GM23338 (cell line): ENCODE measurements around the gene ABCA4. TPM values are rescaled to one million over a fixed set of nuclear protein-coding genes. Genes with fewer than 3 reads are reported as not detected.

Experiments used
- ATAC-seq: fragments of 200-7000 bp; cut with Tn5 transposase; 3 replicates; pipeline ENCODE4 v1.9.1; 2020
- DNase-seq: peaks from one replicate; pipeline ENCODE4 v3.0.0-alpha.2; 2015; ENCODE audit warnings: low spot score
- H2AFZ ChIP-seq: fragments of 200-600 bp; sonication (generic); 2 replicates; pipeline ENCODE4 v1.8.0; 2016; ENCODE audit warnings: antibody characterized with exemption, mild to moderate bottlenecking, moderate library complexity
- H3F3A ChIP-seq: fragments of 200-600 bp; sonication (generic); replicated peaks from 2 replicates; pipeline ENCODE4 v1.8.0; 2017; ENCODE audit warnings: antibody characterized with exemption, mixed run types, low read depth
- H3K27ac ChIP-seq: fragments of 200-600 bp; sonication (generic); 2 replicates; pipeline ENCODE4 v1.6.1; 2016; ENCODE audit warnings: low read depth
- H3K27me3 ChIP-seq: fragments of 200-600 bp; sonication (generic); 2 replicates; pipeline ENCODE4 v1.8.0; 2016; ENCODE audit warnings: mild to moderate bottlenecking, mixed run types, moderate library complexity; ENCODE audit not compliant: insufficient read depth
- H3K36me3 ChIP-seq: fragments of 200-600 bp; sonication (generic); 2 replicates; pipeline ENCODE4 v1.8.0; 2016; ENCODE audit warnings: mild to moderate bottlenecking; ENCODE audit not compliant: insufficient read depth
- H3K4me1 ChIP-seq: fragments of 200-600 bp; sonication (generic); 2 replicates; pipeline ENCODE4 v1.8.0; 2016; ENCODE audit warnings: mild to moderate bottlenecking, moderate library complexity; ENCODE audit not compliant: insufficient read depth
- H3K4me2 ChIP-seq: fragments of 200-600 bp; sonication (generic); 2 replicates; pipeline ENCODE4 v1.7.1; 2017; ENCODE audit warnings: mixed run types
- H3K4me3 ChIP-seq: fragments of 200-600 bp; sonication (generic); 2 replicates; pipeline ENCODE4 v1.6.1; 2016; ENCODE audit warnings: mixed run types
- H3K79me2 ChIP-seq: fragments of 200-600 bp; sonication (generic); replicated peaks from 2 replicates; pipeline ENCODE4 v1.8.0; 2017; ENCODE audit warnings: mild to moderate bottlenecking; ENCODE audit not compliant: insufficient read depth
- H3K9me2 ChIP-seq: fragments of 200-600 bp; sonication (generic); 2 replicates; pipeline ENCODE4 v1.8.0; 2017; ENCODE audit not compliant: insufficient read depth
- H4K20me1 ChIP-seq: fragments of 200-600 bp; sonication (generic); replicated peaks from 2 replicates; pipeline ENCODE4 v1.8.0; 2017; ENCODE audit warnings: mild to moderate bottlenecking; ENCODE audit not compliant: insufficient read depth
- H3K27ac Mint-ChIP-seq: 2 replicates; pipeline ENCODE4 v1.8.0; 2020; ENCODE audit warnings: inconsistent platforms, mild to moderate bottlenecking, moderate library complexity, mixed read lengths
- H3K27me3 Mint-ChIP-seq: 3 replicates; pipeline ENCODE4 v1.8.0; 2022; ENCODE audit warnings: low read depth, mild to moderate bottlenecking, moderate library complexity, mixed read lengths, inconsistent platforms; ENCODE audit not compliant: insufficient read depth, poor library complexity
- H3K36me3 Mint-ChIP-seq: 3 replicates; pipeline ENCODE4 v1.8.0; 2021; ENCODE audit warnings: low read depth, mild to moderate bottlenecking, inconsistent platforms, moderate library complexity, mixed read lengths
- H3K4me1 Mint-ChIP-seq: 3 replicates; pipeline ENCODE4 v1.8.0; 2020; ENCODE audit warnings: mild to moderate bottlenecking, inconsistent platforms, mixed read lengths
- H3K4me3 Mint-ChIP-seq: 3 replicates; pipeline ENCODE4 v1.8.0; 2021; ENCODE audit warnings: moderate library complexity, mild to moderate bottlenecking, inconsistent platforms, mixed read lengths
- H3K9me3 Mint-ChIP-seq: 3 replicates; pipeline ENCODE4 v1.8.0; 2020; ENCODE audit warnings: moderate library complexity, mild to moderate bottlenecking, inconsistent platforms, mixed read lengths
- CREB1 ChIP-seq: fragments of 250-450 bp; sonication (Bioruptor Pico); IDR thresholded peaks from 2 replicates; pipeline ENCODE4 v1.5.0; 2020; ENCODE audit warnings: low read depth, mild to moderate bottlenecking, moderate library complexity
- EZH2 ChIP-seq: fragments of 200-600 bp; sonication (generic); IDR thresholded peaks from one replicate; pipeline ENCODE4 v1.8.0; 2017; ENCODE audit warnings: antibody characterized with exemption, mild to moderate bottlenecking, low read depth; ENCODE audit not compliant: unreplicated experiment
- EZH2phosphoT487 ChIP-seq: fragments of 200-600 bp; sonication (generic); IDR thresholded peaks from one replicate; pipeline ENCODE4 v1.8.1; 2018; ENCODE audit warnings: antibody characterized with exemption; ENCODE audit not compliant: unreplicated experiment
- JUNB ChIP-seq: IDR thresholded peaks from one replicate; pipeline ENCODE4 v1.6.1; 2016; ENCODE audit warnings: antibody characterized with exemption; ENCODE audit not compliant: unreplicated experiment
- POLR2AphosphoS5 ChIP-seq: IDR thresholded peaks from 2 replicates; pipeline ENCODE4 v1.6.1; 2016; ENCODE audit warnings: antibody characterized with exemption, low read depth
- STAT1 ChIP-seq: IDR thresholded peaks from one replicate; pipeline ENCODE4 v1.6.1; 2016; ENCODE audit warnings: antibody characterized with exemption; ENCODE audit not compliant: unreplicated experiment
- ZNF114 ChIP-seq: fragments of 250-450 bp; sonication (Bioruptor Pico); IDR thresholded peaks from 2 replicates; pipeline ENCODE4 v1.5.0; 2020; ENCODE audit warnings: mild to moderate bottlenecking, moderate library complexity
- ZNF331 ChIP-seq: fragments of 250-450 bp; sonication (Bioruptor Pico); IDR thresholded peaks from 2 replicates; pipeline ENCODE4 v1.5.0; 2020; ENCODE audit warnings: low read depth, mild to moderate bottlenecking, moderate library complexity
- polyA plus RNA-seq: library from polyadenylated mRNA; unstranded; fragments of >200 nt; fragmentation: Nextera tagmentation; extraction: Ambion mirVana; gene quantifications from 2 replicates; pipeline ENCODE4 v1.2.1, GENCODE V29; 2016
- total RNA-seq: library from RNA; depleted of rRNA; stranded (reverse); fragments of >200 nt; shearing (Covaris generic); gene quantifications from 2 replicates; pipeline ENCODE4 v1.2.3, GENCODE V29; 2014
- TF ChIP-seq, protein P1 (sequence below): IDR thresholded peaks from one replicate; pipeline ENCODE4 v1.6.1; 2018; ENCODE audit warnings: antibody characterized with exemption; ENCODE audit not compliant: unreplicated experiment
- TF ChIP-seq, protein P2 (sequence below): fragments of 250-450 bp; sonication (Bioruptor Pico); IDR thresholded peaks from 2 replicates; pipeline ENCODE4 v1.5.0; 2020; ENCODE audit warnings: mild to moderate bottlenecking, moderate library complexity
- TF ChIP-seq, protein P3 (sequence below): IDR thresholded peaks from 2 replicates; pipeline ENCODE4 v1.6.1; 2016; ENCODE audit warnings: antibody characterized with exemption
- TF ChIP-seq, protein P4 (sequence below), 2 experiments: fragments of 200-600 bp in 1 of 2; sonication (generic) in 1 of 2; conservative IDR thresholded peaks; 2 replicates each; pipeline versions ENCODE4 v1.5.1 to v1.6.1; 2016 to 2017; ENCODE audit warnings: antibody characterized with exemption in 2 of 2, low read depth in 2 of 2, mild to moderate bottlenecking in 2 of 2, moderate library complexity in 1 of 2

Gene ABCA4
- total and polyA plus RNA-seq, 2 experiments from 2014 or later = not detected

DNA sequence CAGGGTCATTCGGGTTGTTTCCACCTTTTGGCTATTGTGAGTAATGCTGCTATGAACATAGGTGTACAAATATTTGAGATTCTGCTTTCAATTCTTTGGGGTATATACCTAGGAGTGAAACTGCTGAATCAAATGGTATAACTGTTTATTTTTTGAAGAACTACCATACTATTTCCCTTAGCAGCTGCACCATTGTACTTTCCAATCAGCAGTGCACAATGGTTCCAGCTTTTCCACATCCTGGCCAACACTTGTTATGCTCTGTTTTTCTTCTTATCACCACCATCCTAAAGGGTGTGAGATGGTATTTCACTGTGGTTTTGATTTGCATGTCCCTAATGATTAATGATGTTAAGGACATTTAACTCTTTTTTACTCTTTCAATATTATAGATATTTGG, 3.6 kb upstream of the ABCA4 start (continued):
- TF ChIP-seq ZNF331 = no peak
- TF ChIP-seq JUNB = no peak
- no peak for TF ChIP-seq EZH2phosphoT487
- no peak for TF ChIP-seq CREB1
- no peak for TF ChIP-seq STAT1
- TF ChIP-seq EZH2 = no peak

DNA sequence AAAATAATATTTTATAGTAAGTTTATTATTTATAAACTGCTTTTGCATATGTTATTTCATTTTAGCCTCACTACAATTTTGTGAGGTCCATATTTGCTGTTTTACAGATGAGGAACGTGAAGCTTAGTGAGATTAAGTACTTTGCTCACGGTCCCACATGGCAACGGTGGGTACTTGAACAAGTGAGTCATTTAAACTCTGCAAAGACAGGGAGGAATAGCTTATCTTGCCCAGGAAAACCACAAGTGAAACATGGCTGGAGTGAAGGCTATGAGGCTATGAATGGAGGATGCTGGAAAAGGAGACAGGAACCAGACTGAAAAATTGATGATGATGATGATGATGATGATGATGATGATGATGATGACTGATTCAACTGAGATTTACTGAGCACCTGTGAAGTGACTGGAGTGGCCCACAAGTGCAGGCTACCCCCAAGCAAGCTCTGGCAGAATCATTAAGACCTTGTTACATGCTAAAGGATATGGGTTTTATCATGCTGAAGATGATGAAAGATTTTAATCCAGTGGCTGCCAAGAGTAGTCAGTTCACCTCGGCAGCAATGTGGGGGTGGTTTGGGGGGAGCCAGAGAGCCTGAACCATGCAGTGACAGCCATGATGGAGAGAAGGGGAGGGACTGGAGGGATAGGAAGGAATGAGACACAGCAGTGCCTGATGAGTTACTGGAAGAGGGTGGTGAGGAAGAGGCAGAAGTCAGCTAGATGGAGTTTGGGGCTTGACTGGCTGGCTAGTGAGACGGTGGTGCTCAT, 1.4 kb upstream of the ABCA4 start:
- H4K20me1 ChIP-seq = no peaks in the 10 kb centered on the region
- H3K36me3 ChIP-seq = no peaks in the 10 kb centered on the region
- no peaks in the 10 kb centered on the region for H3K27me3 ChIP-seq
- H3K79me2 ChIP-seq = no peaks in the 10 kb centered on the region
- peaks cover 10% of the 10 kb centered on the region for H3K4me1 ChIP-seq
- Mint-ChIP-seq H3K4me3 (no peak overlapping the region), H3K9me3 (no peaks in the 10 kb centered on the region), H3K36me3 (no peaks in the 10 kb centered on the region), H3K27me3 (peaks cover 9% of the 10 kb centered on the region), H3K27ac (no peak overlapping the region), H3K4me1 (peaks cover 45% of the 10 kb centered on the region)
- no peaks in the 10 kb centered on the region for H3F3A ChIP-seq
- no peak overlapping the region for H3K4me2 ChIP-seq
- no peaks in the 10 kb centered on the region for H3K9me2 ChIP-seq
- no peak overlapping the region for H3K4me3 ChIP-seq
- H3K27ac ChIP-seq = no peak overlapping the region
- DNase-seq = no peak
- no peak overlapping the region for H2AFZ ChIP-seq
- no peak for ATAC-seq
- TF ChIP-seq ZNF331 = no peak
- no peak for TF ChIP-seq ZNF114
- TF ChIP-seq, protein P1, sequence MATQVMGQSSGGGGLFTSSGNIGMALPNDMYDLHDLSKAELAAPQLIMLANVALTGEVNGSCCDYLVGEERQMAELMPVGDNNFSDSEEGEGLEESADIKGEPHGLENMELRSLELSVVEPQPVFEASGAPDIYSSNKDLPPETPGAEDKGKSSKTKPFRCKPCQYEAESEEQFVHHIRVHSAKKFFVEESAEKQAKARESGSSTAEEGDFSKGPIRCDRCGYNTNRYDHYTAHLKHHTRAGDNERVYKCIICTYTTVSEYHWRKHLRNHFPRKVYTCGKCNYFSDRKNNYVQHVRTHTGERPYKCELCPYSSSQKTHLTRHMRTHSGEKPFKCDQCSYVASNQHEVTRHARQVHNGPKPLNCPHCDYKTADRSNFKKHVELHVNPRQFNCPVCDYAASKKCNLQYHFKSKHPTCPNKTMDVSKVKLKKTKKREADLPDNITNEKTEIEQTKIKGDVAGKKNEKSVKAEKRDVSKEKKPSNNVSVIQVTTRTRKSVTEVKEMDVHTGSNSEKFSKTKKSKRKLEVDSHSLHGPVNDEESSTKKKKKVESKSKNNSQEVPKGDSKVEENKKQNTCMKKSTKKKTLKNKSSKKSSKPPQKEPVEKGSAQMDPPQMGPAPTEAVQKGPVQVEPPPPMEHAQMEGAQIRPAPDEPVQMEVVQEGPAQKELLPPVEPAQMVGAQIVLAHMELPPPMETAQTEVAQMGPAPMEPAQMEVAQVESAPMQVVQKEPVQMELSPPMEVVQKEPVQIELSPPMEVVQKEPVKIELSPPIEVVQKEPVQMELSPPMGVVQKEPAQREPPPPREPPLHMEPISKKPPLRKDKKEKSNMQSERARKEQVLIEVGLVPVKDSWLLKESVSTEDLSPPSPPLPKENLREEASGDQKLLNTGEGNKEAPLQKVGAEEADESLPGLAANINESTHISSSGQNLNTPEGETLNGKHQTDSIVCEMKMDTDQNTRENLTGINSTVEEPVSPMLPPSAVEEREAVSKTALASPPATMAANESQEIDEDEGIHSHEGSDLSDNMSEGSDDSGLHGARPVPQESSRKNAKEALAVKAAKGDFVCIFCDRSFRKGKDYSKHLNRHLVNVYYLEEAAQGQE = no peak
- TF ChIP-seq, protein P2, sequence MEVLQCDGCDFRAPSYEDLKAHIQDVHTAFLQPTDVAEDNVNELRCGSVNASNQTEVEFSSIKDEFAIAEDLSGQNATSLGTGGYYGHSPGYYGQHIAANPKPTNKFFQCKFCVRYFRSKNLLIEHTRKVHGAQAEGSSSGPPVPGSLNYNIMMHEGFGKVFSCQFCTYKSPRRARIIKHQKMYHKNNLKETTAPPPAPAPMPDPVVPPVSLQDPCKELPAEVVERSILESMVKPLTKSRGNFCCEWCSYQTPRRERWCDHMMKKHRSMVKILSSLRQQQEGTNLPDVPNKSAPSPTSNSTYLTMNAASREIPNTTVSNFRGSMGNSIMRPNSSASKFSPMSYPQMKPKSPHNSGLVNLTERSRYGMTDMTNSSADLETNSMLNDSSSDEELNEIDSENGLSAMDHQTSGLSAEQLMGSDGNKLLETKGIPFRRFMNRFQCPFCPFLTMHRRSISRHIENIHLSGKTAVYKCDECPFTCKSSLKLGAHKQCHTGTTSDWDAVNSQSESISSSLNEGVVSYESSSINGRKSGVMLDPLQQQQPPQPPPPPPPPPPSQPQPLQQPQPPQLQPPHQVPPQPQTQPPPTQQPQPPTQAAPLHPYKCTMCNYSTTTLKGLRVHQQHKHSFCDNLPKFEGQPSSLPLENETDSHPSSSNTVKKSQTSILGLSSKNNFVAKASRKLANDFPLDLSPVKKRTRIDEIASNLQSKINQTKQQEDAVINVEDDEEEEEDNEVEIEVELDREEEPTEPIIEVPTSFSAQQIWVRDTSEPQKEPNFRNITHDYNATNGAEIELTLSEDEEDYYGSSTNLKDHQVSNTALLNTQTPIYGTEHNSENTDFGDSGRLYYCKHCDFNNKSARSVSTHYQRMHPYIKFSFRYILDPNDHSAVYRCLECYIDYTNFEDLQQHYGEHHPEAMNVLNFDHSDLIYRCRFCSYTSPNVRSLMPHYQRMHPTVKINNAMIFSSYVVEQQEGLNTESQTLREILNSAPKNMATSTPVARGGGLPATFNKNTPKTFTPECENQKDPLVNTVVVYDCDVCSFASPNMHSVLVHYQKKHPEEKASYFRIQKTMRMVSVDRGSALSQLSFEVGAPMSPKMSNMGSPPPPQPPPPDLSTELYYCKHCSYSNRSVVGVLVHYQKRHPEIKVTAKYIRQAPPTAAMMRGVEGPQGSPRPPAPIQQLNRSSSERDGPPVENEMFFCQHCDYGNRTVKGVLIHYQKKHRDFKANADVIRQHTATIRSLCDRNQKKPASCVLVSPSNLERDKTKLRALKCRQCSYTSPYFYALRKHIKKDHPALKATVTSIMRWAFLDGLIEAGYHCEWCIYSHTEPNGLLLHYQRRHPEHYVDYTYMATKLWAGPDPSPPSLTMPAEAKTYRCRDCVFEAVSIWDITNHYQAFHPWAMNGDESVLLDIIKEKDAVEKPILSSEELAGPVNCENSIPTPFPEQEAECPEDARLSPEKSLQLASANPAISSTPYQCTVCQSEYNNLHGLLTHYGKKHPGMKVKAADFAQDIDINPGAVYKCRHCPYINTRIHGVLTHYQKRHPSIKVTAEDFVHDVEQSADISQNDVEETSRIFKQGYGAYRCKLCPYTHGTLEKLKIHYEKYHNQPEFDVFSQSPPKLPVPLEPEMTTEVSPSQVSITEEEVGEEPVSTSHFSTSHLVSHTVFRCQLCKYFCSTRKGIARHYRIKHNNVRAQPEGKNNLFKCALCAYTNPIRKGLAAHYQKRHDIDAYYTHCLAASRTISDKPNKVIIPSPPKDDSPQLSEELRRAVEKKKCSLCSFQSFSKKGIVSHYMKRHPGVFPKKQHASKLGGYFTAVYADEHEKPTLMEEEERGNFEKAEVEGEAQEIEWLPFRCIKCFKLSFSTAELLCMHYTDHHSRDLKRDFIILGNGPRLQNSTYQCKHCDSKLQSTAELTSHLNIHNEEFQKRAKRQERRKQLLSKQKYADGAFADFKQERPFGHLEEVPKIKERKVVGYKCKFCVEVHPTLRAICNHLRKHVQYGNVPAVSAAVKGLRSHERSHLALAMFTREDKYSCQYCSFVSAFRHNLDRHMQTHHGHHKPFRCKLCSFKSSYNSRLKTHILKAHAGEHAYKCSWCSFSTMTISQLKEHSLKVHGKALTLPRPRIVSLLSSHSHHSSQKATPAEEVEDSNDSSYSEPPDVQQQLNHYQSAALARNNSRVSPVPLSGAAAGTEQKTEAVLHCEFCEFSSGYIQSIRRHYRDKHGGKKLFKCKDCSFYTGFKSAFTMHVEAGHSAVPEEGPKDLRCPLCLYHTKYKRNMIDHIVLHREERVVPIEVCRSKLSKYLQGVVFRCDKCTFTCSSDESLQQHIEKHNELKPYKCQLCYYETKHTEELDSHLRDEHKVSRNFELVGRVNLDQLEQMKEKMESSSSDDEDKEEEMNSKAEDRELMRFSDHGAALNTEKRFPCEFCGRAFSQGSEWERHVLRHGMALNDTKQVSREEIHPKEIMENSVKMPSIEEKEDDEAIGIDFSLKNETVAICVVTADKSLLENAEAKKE (CRISPR knock-in tag) = no peak
- no peak for TF ChIP-seq CREB1
- TF ChIP-seq, protein P3, sequence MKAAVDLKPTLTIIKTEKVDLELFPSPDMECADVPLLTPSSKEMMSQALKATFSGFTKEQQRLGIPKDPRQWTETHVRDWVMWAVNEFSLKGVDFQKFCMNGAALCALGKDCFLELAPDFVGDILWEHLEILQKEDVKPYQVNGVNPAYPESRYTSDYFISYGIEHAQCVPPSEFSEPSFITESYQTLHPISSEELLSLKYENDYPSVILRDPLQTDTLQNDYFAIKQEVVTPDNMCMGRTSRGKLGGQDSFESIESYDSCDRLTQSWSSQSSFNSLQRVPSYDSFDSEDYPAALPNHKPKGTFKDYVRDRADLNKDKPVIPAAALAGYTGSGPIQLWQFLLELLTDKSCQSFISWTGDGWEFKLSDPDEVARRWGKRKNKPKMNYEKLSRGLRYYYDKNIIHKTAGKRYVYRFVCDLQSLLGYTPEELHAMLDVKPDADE = no peak
- TF ChIP-seq EZH2 = no peak
- TF ChIP-seq POLR2AphosphoS5 = no peak
- no peak for TF ChIP-seq STAT1
- TF ChIP-seq EZH2phosphoT487 = no peak
- TF ChIP-seq, protein P4, sequence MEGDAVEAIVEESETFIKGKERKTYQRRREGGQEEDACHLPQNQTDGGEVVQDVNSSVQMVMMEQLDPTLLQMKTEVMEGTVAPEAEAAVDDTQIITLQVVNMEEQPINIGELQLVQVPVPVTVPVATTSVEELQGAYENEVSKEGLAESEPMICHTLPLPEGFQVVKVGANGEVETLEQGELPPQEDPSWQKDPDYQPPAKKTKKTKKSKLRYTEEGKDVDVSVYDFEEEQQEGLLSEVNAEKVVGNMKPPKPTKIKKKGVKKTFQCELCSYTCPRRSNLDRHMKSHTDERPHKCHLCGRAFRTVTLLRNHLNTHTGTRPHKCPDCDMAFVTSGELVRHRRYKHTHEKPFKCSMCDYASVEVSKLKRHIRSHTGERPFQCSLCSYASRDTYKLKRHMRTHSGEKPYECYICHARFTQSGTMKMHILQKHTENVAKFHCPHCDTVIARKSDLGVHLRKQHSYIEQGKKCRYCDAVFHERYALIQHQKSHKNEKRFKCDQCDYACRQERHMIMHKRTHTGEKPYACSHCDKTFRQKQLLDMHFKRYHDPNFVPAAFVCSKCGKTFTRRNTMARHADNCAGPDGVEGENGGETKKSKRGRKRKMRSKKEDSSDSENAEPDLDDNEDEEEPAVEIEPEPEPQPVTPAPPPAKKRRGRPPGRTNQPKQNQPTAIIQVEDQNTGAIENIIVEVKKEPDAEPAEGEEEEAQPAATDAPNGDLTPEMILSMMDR (conservative IDR thresholded peaks at IDR 0.05; ENCODE audit: low read depth in 2 of 2) = no peak
